OCI-LY3 (cell line): ENCODE results near the gene ADAMTS16.

ENCODE experiments used
- H2AFZ ChIP-seq: fragments of 200-600, 300-600 bp; shearing (Covaris generic); 2 replicates; pipeline ENCODE4 v1.6.0; 2014; ENCODE audit warnings: antibody characterized with exemption, low read depth, low read length
- H3K27ac ChIP-seq: fragments of 200-600, 300-600 bp; sonication (generic); 2 replicates; pipeline ENCODE4 v1.5.1; 2014; ENCODE audit warnings: mild to moderate bottlenecking, low read length, moderate library complexity, mixed read lengths
- H3K27me3 ChIP-seq: fragments of 200-600, 300-600 bp; sonication (generic); 2 replicates; pipeline ENCODE4 v1.6.1; 2014; ENCODE audit warnings: low read depth, low read length, mixed read lengths
- H3K36me3 ChIP-seq: fragments of 200-600, 300-600 bp; sonication (generic); replicated peaks from 2 replicates; pipeline ENCODE3; 2014; ENCODE audit warnings: low read depth, low read length, mixed read lengths
- H3K4me1 ChIP-seq: fragments of 300-600, 200-600 bp; sonication (generic); 2 replicates; pipeline ENCODE4 v1.6.1; 2014; ENCODE audit warnings: low read length, mixed read lengths
- H3K4me2 ChIP-seq: fragments of 200-600, 300-600 bp; sonication (generic); 2 replicates; pipeline ENCODE4 v1.6.1; 2014; ENCODE audit warnings: low read length, mixed read lengths
- H3K4me3 ChIP-seq: fragments of 300-600, 200-600 bp; sonication (generic); 2 replicates; pipeline ENCODE4 v1.5.1; 2014; ENCODE audit warnings: antibody characterized with exemption, mild to moderate bottlenecking, low read length, moderate library complexity
- H3K79me2 ChIP-seq: fragments of 300-600, 200-600 bp; shearing (Covaris generic); 2 replicates; pipeline ENCODE4 v1.6.1; 2014; ENCODE audit warnings: mild to moderate bottlenecking, low read length, mixed read lengths
- H3K9ac ChIP-seq: fragments of 300-600, 200-600 bp; shearing (Covaris generic); 2 replicates; pipeline ENCODE4 v1.6.0; 2014; ENCODE audit warnings: mild to moderate bottlenecking, low read length, moderate library complexity
- H3K9me3 ChIP-seq: fragments of 200-600, 300-600 bp; shearing (Covaris generic); 2 replicates; pipeline ENCODE4 v1.6.1; 2014; ENCODE audit warnings: low read length, mixed read lengths; ENCODE audit not compliant: insufficient read depth
- H4K20me1 ChIP-seq: fragments of 200-600, 300-600 bp; sonication (generic); 2 replicates; pipeline ENCODE4 v1.6.1; 2016; ENCODE audit warnings: low read length, mixed read lengths; ENCODE audit not compliant: insufficient read depth
- EZH2phosphoT487 ChIP-seq: fragments of 200-600 bp; shearing (Covaris generic); IDR thresholded peaks from 2 replicates; pipeline ENCODE4 v1.6.1; 2018; ENCODE audit warnings: antibody characterized with exemption, mixed run types, low read depth
- TF ChIP-seq, protein P1 (sequence below): fragments of 200-600, 300-600 bp; sonication (generic); IDR thresholded peaks from 2 replicates; pipeline ENCODE4 v1.5.1; 2014; ENCODE audit warnings: antibody characterized with exemption, low read length, low read depth

Gene ADAMTS16

DNA sequence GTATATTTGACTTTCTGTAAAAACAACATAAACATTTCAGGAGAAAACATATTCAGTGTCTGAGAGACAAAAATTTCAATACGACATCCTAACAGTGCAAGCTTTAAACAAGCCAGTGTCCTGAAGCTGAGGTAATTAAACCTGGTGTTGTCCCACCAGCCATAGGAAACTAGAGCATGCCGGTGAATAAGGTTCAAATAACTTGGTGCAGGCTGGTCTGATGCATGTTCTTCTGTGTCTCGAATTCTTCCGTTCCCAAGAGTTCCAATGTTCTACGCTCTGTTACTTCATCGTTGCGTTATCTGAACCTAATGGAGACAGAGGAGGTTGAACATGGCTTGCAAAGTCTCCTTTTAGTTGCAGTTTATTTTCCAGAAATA, 48.9 kb downstream of the ADAMTS16 start:
- Histone ChIP-seq H2AFZ (no peak overlapping the region), H3K4me1 (peaks cover 6% of the 10 kb centered on the region; the same call in 1 of the 2 replicates), H3K4me3 (no peak overlapping the region), H3K36me3 (no peaks in the 10 kb centered on the region), H3K9ac (no peak overlapping the region), H4K20me1 (no peaks in the 10 kb centered on the region), H3K9me3 (no peaks in the 10 kb centered on the region), H3K27me3 (no peaks in the 10 kb centered on the region), H3K4me2 (no peak overlapping the region), H3K79me2 (no peaks in the 10 kb centered on the region), H3K27ac (no peak overlapping the region)
- TF ChIP-seq, protein P1, sequence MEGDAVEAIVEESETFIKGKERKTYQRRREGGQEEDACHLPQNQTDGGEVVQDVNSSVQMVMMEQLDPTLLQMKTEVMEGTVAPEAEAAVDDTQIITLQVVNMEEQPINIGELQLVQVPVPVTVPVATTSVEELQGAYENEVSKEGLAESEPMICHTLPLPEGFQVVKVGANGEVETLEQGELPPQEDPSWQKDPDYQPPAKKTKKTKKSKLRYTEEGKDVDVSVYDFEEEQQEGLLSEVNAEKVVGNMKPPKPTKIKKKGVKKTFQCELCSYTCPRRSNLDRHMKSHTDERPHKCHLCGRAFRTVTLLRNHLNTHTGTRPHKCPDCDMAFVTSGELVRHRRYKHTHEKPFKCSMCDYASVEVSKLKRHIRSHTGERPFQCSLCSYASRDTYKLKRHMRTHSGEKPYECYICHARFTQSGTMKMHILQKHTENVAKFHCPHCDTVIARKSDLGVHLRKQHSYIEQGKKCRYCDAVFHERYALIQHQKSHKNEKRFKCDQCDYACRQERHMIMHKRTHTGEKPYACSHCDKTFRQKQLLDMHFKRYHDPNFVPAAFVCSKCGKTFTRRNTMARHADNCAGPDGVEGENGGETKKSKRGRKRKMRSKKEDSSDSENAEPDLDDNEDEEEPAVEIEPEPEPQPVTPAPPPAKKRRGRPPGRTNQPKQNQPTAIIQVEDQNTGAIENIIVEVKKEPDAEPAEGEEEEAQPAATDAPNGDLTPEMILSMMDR: no peak
- no peak for TF ChIP-seq EZH2phosphoT487

DNA sequence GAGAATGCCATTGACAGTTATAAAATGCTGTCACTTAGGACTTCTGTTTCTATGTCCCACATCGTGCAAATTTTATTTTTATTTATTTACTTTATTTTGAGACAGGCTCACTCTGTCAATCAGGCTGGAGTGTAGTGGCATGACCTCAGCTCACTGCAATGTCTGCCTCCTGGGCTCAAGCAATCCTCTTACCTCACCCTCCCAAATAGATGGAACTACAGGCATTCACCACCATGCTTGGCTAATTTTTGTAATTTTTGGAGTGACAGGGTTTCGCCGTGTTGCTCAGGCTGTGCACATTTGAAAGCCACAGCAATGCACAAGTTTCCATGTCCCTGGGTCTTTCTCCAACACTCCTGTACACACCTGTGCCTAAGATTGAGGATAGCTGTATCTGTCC, 51.8 kb downstream of the ADAMTS16 start:
- Histone ChIP-seq H3K27ac (no peak overlapping the region), H3K4me2 (no peak overlapping the region), H2AFZ (no peak overlapping the region), H3K4me3 (no peak overlapping the region), H4K20me1 (no peaks in the 10 kb centered on the region), H3K27me3 (no peaks in the 10 kb centered on the region), H3K79me2 (no peaks in the 10 kb centered on the region), H3K36me3 (no peaks in the 10 kb centered on the region), H3K4me1 (peaks cover 6% of the 10 kb centered on the region; the same call in 1 of the 2 replicates), H3K9me3 (no peaks in the 10 kb centered on the region), H3K9ac (no peak overlapping the region)
- TF ChIP-seq, protein P1: no peak
- TF ChIP-seq EZH2phosphoT487: no peak

DNA sequence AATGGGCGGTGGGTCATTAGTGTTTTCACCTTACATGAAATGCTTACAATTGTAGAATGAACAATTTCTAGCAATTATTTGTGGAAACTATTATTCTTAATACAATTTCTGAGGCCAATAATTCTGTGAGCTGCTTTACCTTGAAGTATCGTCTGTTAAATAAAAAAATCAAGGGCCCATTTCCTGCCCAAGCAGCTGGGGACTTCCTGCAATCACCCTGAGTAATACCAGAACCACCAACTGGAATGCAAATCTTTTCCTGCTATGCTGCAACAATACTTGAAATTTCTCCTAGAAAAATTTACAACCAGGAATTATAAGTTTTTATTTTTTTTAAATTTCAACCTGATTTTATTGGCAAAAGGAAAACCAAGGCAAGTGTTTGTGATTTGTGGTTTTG, 52.6 kb downstream of the ADAMTS16 start:
- H4K20me1 ChIP-seq: no peaks in the 10 kb centered on the region
- H3K36me3 ChIP-seq: no peaks in the 10 kb centered on the region
- H3K79me2 ChIP-seq: no peaks in the 10 kb centered on the region
- no peak overlapping the region for H3K4me3 ChIP-seq
- H3K9me3 ChIP-seq: no peaks in the 10 kb centered on the region
- H3K4me2 ChIP-seq: no peak overlapping the region; the same call in 1 of the 2 replicates
- H3K27ac ChIP-seq: no peak overlapping the region
- H3K27me3 ChIP-seq: no peaks in the 10 kb centered on the region
- peaks cover 6% of the 10 kb centered on the region; the same call in 1 of the 2 replicates for H3K4me1 ChIP-seq
- TF ChIP-seq, protein P1: no peak
- TF ChIP-seq EZH2phosphoT487: no peak
- H3K9ac ChIP-seq: no peak overlapping the region
- no peak overlapping the region for H2AFZ ChIP-seq

DNA sequence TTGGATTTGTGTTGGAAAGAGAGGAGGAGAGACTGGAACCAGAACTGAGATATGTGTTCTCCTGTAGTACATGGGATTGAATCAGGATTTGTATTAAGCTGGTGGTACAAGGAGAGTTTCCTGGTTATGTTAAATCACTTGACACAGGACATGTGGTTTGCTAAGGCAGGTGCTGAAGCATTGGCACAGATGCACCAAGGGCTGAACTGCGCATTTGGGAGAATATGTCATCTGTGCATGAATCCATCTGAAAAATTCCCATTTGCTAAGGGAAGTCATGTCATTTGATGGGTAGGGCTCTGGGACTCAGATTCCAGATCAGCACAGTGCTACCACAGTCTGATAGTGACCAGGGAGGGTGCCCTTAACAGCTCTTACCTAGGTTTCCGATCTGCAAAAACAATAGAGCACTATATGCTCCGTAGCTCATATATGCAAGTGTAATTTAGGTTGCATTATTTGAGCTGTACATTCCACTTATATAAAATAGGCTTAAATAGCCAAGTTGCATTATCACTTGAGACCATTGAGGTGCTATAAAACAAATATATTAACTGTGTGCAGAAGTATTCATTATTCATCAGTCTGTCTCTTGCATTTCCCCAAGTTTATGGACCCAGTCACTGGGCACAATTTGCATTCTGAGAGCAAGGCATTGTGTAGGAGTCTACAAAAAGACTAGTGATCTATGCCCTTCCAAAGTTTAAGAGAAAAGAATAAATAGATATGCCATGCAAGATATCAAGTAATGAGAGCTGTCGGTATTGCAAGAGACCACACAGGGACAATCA, 55.2 kb downstream of the ADAMTS16 start:
- Histone ChIP-seq H3K4me3 (no peak overlapping the region), H3K27me3 (no peaks in the 10 kb centered on the region; the same call in 1 of the 2 replicates), H3K79me2 (no peaks in the 10 kb centered on the region), H3K9ac (no peak overlapping the region), H3K36me3 (no peaks in the 10 kb centered on the region), H3K27ac (no peak overlapping the region), H3K9me3 (no peaks in the 10 kb centered on the region), H3K4me1 (peaks cover 6% of the 10 kb centered on the region; the same call in 1 of the 2 replicates), H4K20me1 (no peaks in the 10 kb centered on the region), H2AFZ (no peak overlapping the region), H3K4me2 (no peak overlapping the region)
- TF ChIP-seq EZH2phosphoT487: no peak
- TF ChIP-seq, protein P1: no peak
